ENCODE results near the gene ARHGAP21.

DNA sequence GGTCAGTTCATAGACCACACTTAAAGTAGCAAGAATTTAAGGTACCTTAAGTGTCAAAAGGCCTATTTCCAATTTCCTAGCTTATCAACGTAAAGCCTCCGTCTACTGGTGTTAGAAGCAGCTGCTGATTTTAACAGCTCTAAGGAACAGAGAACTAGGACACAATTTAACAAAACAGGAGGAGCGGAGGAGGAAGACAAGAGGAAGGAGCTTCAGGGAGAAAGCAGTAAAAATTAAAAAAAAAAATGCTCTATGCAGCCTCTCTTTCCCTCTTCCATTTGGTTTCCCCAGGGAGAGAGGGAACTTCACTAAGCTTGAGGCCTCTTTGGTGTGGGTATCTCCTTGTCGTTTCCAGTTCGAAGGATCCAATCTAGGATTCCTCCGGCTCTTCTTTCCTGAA lies 22.7 kb downstream of the ARHGAP21 start:
- TF ChIP-seq POLR2A (IDR thresholded peaks at IDR 0.05) (no peak), POLR2AphosphoS5 (IDR thresholded peaks at IDR 0.05) (no peak), EP300 (IDR thresholded peaks at IDR 0.05) (no peak)
